H1 (cell line): Measurements from ENCODE around the gene ZNF106. TPM values are rescaled to one million over a fixed set of nuclear protein-coding genes. Genes with fewer than 3 reads are reported as not detected.
A peak's percentile ranks its signal among the peaks of the same experiment; 100 is the strongest.

Source experiments
- CTCF ChIA-PET: fragments of 300-600 bp; sonication (Branson Sonifier 250); formaldehyde crosslinking; loops from one replicate; lab custom pipeline; 2021; ENCODE audit not compliant: partially characterized antibody; lab: Charles Lee
- POLR2A ChIA-PET: fragments of 300-600 bp; sonication (Branson Sonifier 250); formaldehyde crosslinking; loops from one replicate; lab custom pipeline; 2021; ENCODE audit warnings: inconsistent platforms; ENCODE audit not compliant: partially characterized antibody; lab: Charles Lee
- DNase-seq, 2 experiments: peaks; one replicate each; pipeline versions ENCODE4 v3.0.0 to v3.0.0-alpha.2; 2010 to 2022; ENCODE audit warnings: low spot score in 2 of 2, low read depth in 1 of 2, mixed read lengths in 1 of 2
- FAIRE-seq: peaks from 2 replicates; lab custom pipeline; 2011; peaks lifted over from hg19 to GRCh38; lab: Jason Lieb, UNC
- H2AFZ ChIP-seq: 2 replicates; pipeline ENCODE4 v1.8.1; 2012; ENCODE audit warnings: low read length, inconsistent platforms
- H2AK5ac ChIP-seq: 2 replicates; pipeline ENCODE4 v1.6.1; 2013; ENCODE audit warnings: low read depth, low read length
- H2BK120ac ChIP-seq: replicated peaks from 2 replicates; pipeline ENCODE3; 2013; ENCODE audit warnings: low read depth, low read length, inconsistent platforms
- H2BK12ac ChIP-seq: 2 replicates; pipeline ENCODE4 v1.6.1; 2013; ENCODE audit warnings: low read depth, low read length
- H2BK15ac ChIP-seq: 2 replicates; pipeline ENCODE4 v1.6.1; 2013; ENCODE audit warnings: low read length
- H2BK20ac ChIP-seq: 2 replicates; pipeline ENCODE4 v1.6.1; 2013; ENCODE audit warnings: low read length
- H2BK5ac ChIP-seq: 2 replicates; pipeline ENCODE4 v1.6.1; 2013; ENCODE audit warnings: low read depth, low read length
- H3K14ac ChIP-seq: 2 replicates; pipeline ENCODE4 v1.6.1; 2013; ENCODE audit warnings: inconsistent platforms; ENCODE audit not compliant: insufficient read length
- H3K18ac ChIP-seq: 2 replicates; pipeline ENCODE4 v1.6.1; 2013; ENCODE audit warnings: low read length; ENCODE audit errors: extremely low read depth
- H3K23ac ChIP-seq: 2 replicates; pipeline ENCODE4 v1.6.1; 2013; ENCODE audit warnings: inconsistent platforms; ENCODE audit not compliant: insufficient read length
- H3K23me2 ChIP-seq: 2 replicates; pipeline ENCODE4 v1.6.1; 2013; ENCODE audit warnings: low read depth, low read length
- H3K27ac ChIP-seq: 2 replicates; pipeline ENCODE4 v1.6.1; 2011; ENCODE audit warnings: low read depth, low read length, inconsistent platforms
- H3K27me3 ChIP-seq, 4 experiments: replicated peaks in 1 of 4; 1 replicate in 1 of 4; 2 replicates in 3 of 4; pipeline versions ENCODE4 v1.6.1 to v1.8.1; 2011 to 2013; ENCODE audit warnings: low read length in 3 of 4, mild to moderate bottlenecking in 3 of 4, inconsistent platforms in 2 of 4, mixed read lengths in 2 of 4, moderate library complexity in 1 of 4; ENCODE audit not compliant: control insufficient read depth in 3 of 4, insufficient read depth in 3 of 4; ENCODE audit errors: extremely low read depth in 1 of 4
- H3K36me3 ChIP-seq, 4 experiments: 2 replicates each; pipeline versions ENCODE4 v1.6.1 to v1.8.1; 2011 to 2013; ENCODE audit warnings: mild to moderate bottlenecking in 4 of 4, low read length in 3 of 4, moderate library complexity in 2 of 4, control low read depth in 1 of 4, inconsistent platforms in 1 of 4; ENCODE audit not compliant: insufficient read depth in 4 of 4, control insufficient read depth in 2 of 4
- H3K4ac ChIP-seq: replicated peaks from 2 replicates; pipeline ENCODE3; 2013; ENCODE audit warnings: low read length, low read depth, mixed read lengths, inconsistent platforms; ENCODE audit not compliant: insufficient read length
- H3K4me1 ChIP-seq, 4 experiments: replicated peaks in 1 of 4; 1 replicate in 1 of 4; 2 replicates in 3 of 4; pipeline versions ENCODE4 v1.6.1 to v1.8.1; 2011 to 2013; ENCODE audit warnings: low read length in 3 of 4, inconsistent platforms in 2 of 4, mixed read lengths in 1 of 4; ENCODE audit not compliant: insufficient read depth in 4 of 4, control insufficient read depth in 3 of 4
- H3K4me2 ChIP-seq, 2 experiments: 2 replicates each; pipeline versions ENCODE4 v1.6.1 to v1.8.1; 2011 to 2013; ENCODE audit warnings: low read depth in 2 of 2, low read length in 2 of 2, control low read depth in 1 of 2, inconsistent platforms in 1 of 2, mild to moderate bottlenecking in 1 of 2; ENCODE audit not compliant: insufficient read depth in 1 of 2
- H3K4me3 ChIP-seq, 4 experiments: fragments of 200-600, 300-600 bp in 1 of 4; sonication (generic), shearing (Covaris generic), sonication (Bioruptor Twin) in 1 of 4; 2 replicates each; pipeline versions ENCODE4 v1.5.1 to v1.8.1; 2011 to 2016; ENCODE audit warnings: low read length in 4 of 4, low read depth in 3 of 4, control low read depth in 2 of 4, inconsistent platforms in 2 of 4, mild to moderate bottlenecking in 2 of 4, mixed read lengths in 1 of 4, moderate library complexity in 1 of 4; ENCODE audit not compliant: insufficient read depth in 2 of 4; ENCODE audit errors: extremely low read depth in 1 of 4
- H3K56ac ChIP-seq: replicated peaks from 2 replicates; pipeline ENCODE3; 2013; ENCODE audit warnings: low read depth, mild to moderate bottlenecking, mixed read lengths, low read length, inconsistent platforms; ENCODE audit not compliant: insufficient read length
- H3K79me1 ChIP-seq: 2 replicates; pipeline ENCODE4 v1.6.1; 2013; ENCODE audit warnings: low read depth, low read length, control low read depth
- H3K79me2 ChIP-seq, 2 experiments: 2 replicates each; pipeline versions ENCODE4 v1.6.1 to v1.8.1; 2012 to 2013; ENCODE audit warnings: low read length in 2 of 2, mild to moderate bottlenecking in 2 of 2, inconsistent platforms in 1 of 2; ENCODE audit not compliant: insufficient read depth in 2 of 2, control insufficient read depth in 1 of 2
- H3K9ac ChIP-seq, 4 experiments: replicated peaks in 1 of 4; 1 replicate in 1 of 4; 2 replicates in 3 of 4; pipeline versions ENCODE4 v1.6.1 to v1.8.1; 2011 to 2013; ENCODE audit warnings: low read depth in 3 of 4, low read length in 3 of 4, control low read depth in 2 of 4, mild to moderate bottlenecking in 2 of 4, moderate library complexity in 2 of 4, inconsistent platforms in 1 of 4; ENCODE audit errors: extremely low read depth in 1 of 4
- H3K9me3 ChIP-seq, 2 experiments: 2 replicates each; pipeline versions ENCODE4 v1.6.1 to v1.8.1; 2012 to 2013; ENCODE audit warnings: mild to moderate bottlenecking in 2 of 2, moderate library complexity in 2 of 2, control low read depth in 1 of 2, inconsistent platforms in 1 of 2, low read depth in 1 of 2, low read length in 1 of 2, mixed read lengths in 1 of 2; ENCODE audit not compliant: insufficient read depth in 2 of 2
- H4K20me1 ChIP-seq, 2 experiments: replicated peaks in 1 of 2; 2 replicates each; pipeline versions ENCODE3 to v1.8.1; 2011 to 2013; ENCODE audit warnings: inconsistent platforms in 2 of 2, low read length in 2 of 2, mild to moderate bottlenecking in 1 of 2; ENCODE audit not compliant: insufficient read depth in 2 of 2, control insufficient read depth in 1 of 2
- H4K5ac ChIP-seq: 2 replicates; pipeline ENCODE4 v1.6.1; 2013; ENCODE audit warnings: low read length, low read depth, mixed read lengths, inconsistent platforms; ENCODE audit not compliant: insufficient read length
- H4K8ac ChIP-seq: 2 replicates; pipeline ENCODE4 v1.8.0; 2013; ENCODE audit warnings: mild to moderate bottlenecking, moderate library complexity, low read length, inconsistent platforms; ENCODE audit not compliant: insufficient read depth; ENCODE audit errors: extremely low read depth
- H4K91ac ChIP-seq: replicated peaks from 2 replicates; pipeline ENCODE3; 2013; ENCODE audit warnings: low read length, mixed read lengths, inconsistent platforms; ENCODE audit not compliant: insufficient read length
- CTCF ChIP-seq, 3 experiments: IDR thresholded peaks; 1 replicate in 2 of 3; 2 replicates in 1 of 3; pipeline versions ENCODE4 v1.5.1 to v1.6.1; 2011; ENCODE audit warnings: low read length in 3 of 3, mild to moderate bottlenecking in 3 of 3, inconsistent platforms in 2 of 3, low read depth in 1 of 3, moderate library complexity in 1 of 3; ENCODE audit not compliant: insufficient read depth in 1 of 3; ENCODE audit errors: control extremely low read depth in 1 of 3
- KDM5A ChIP-seq: fragments of 200-600 bp; IDR thresholded peaks from 2 replicates; pipeline ENCODE4 v1.7.1; 2012; ENCODE audit warnings: mild to moderate bottlenecking, low read length, inconsistent platforms, mixed read lengths
- RAD21 ChIP-seq, 2 experiments: IDR thresholded peaks in 1 of 2; conservative IDR thresholded peaks in 1 of 2; 2 replicates each; pipeline ENCODE4 v1.6.1; 2011; ENCODE audit warnings: low read depth in 2 of 2, low read length in 2 of 2, improper control_type of control experiment in 1 of 2, inconsistent platforms in 1 of 2, mild to moderate bottlenecking in 1 of 2, moderate library complexity in 1 of 2
- RXRA ChIP-seq: IDR thresholded peaks from 2 replicates; pipeline ENCODE4 v1.6.1; 2011; ENCODE audit warnings: low read depth, mild to moderate bottlenecking, low read length, moderate library complexity; ENCODE audit not compliant: insufficient read depth
- YY1 ChIP-seq: IDR thresholded peaks from 2 replicates; pipeline ENCODE4 v1.6.1; 2011; ENCODE audit warnings: low read depth, mild to moderate bottlenecking, low read length
- WGBS, 2 experiments: shearing (Covaris generic) in 1 of 2; methylation state at CpG; one replicate each; pipeline versions ENCODE4 v1.1.6 to v1.1.7; 2013 to 2015; ENCODE audit warnings: low lambda C conversion rate in 2 of 2, mixed read lengths in 2 of 2, inconsistent platforms in 1 of 2, low coverage in 1 of 2, missing lambda C conversion rate in 1 of 2; ENCODE audit not compliant: insufficient replicate concordance in 2 of 2, insufficient coverage in 1 of 2, insufficient read length in 1 of 2; ENCODE audit errors: extremely low coverage in 1 of 2, missing lambda C conversion rate in 1 of 2; 5-methylcytosine and 5-hydroxymethylcytosine counted together
- polyA plus RNA-seq, 7 experiments: library from polyadenylated mRNA; depleted of rRNA in 3 of 7; stranded (reverse) in 5 of 7; unstranded in 2 of 7; fragments of >200 nt in 5 of 7; fragments of 200-250 nt in 2 of 7; gene quantifications; 1 replicate in 5 of 7; 2 replicates in 1 of 7; 4 replicates in 1 of 7; pipeline versions ENCODE4 v1.2.1 to v1.2.3, GENCODE V29; 2011 to 2013; ENCODE audit warnings: missing spikeins in 2 of 7, mixed read lengths in 2 of 7
- total RNA-seq: library from RNA; stranded (reverse); fragmentation: NEBNext Ultra II Directional; extraction: Animal tissue kit (Norgen Biotek cat#: 25700); gene quantifications from 2 replicates; pipeline ENCODE4 v1.2.1, GENCODE V29; 2021

The ZNF106 gene
- total and polyA plus RNA-seq, 2 of the 8 experiments (the other 6 are each of a cell fraction or from before 2014, with no cell fraction given) = 18.2 to 62.0 TPM

DNA sequence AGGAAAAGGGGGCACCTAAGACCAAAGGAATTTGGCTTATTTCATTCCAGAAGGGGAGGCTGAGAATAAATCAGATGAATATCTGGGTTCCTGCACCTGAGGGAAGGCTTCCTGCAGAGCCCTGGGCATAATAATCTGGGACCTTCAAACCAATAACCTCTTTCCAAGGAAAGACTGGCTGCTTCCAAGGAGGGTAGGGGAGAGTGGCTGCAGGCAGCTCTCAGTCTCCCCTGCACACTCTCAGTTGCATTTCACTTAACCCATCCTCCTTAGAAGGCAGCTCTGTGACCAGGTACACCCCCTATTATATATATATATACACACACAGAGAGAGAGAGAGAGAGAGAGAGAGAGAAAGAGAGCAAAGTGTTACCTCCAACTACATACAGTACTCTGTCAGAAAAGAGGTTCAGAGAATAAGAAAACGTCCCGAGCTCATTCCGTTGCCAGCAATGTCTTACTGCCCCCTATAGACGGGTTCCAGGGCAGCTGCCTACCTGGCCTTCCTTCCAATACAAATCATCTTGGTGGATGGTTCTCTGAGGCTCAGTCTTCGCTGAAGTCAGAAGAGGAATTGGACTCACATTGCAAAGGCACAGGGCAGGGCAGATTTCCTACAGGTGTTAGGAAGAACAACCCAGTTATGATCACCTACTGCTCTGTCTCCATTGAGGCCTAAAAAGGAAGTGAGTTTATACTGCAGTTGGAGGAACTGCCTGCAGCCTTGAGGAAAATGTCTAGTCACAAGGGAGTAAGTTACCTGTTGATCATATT is 105.5 kb downstream of the ZNF106 start:
- Histone ChIP-seq H3K14ac (no peak overlapping the region), H3K4ac (no peak overlapping the region), H3K79me2 (no peaks in the 10 kb centered on the region), H3K27ac (no peak overlapping the region), H3K9me3 (no peaks in the 10 kb centered on the region), H2BK5ac (peak overlapping the region; percentile 5; the same call in 1 of the 2 replicates), H2BK15ac (no peak overlapping the region; the same call in 1 of the 2 replicates), H4K91ac (peak overlapping the region; percentile 51), H2BK12ac (peak overlapping the region; percentile 44; the same call in 1 of the 2 replicates), H3K4me3 (no peak overlapping the region), H3K18ac (peak overlapping the region; percentile 1; the same call in 1 of the 2 replicates), H4K5ac (no peak overlapping the region), H3K79me1 (no peaks in the 10 kb centered on the region), H3K23ac (no peak overlapping the region), H3K9ac (no peak overlapping the region), H2BK120ac (peak overlapping the region; percentile 0), H4K20me1 (no peaks in the 10 kb centered on the region), H3K36me3 (no peaks in the 10 kb centered on the region), H2AK5ac (no peak overlapping the region), H3K56ac (no peak overlapping the region), H3K4me2 (peak overlapping the region in 1 of 2 experiments; percentile 55; a peak in 2 of 4 replicates), H4K8ac (no peak overlapping the region), H3K23me2 (no peaks in the 10 kb centered on the region), H3K4me1 (peaks cover 0 to 12% (median 4%) of the 10 kb centered on the region in 4 experiments; a peak in 5 of 7 replicates), H3K27me3 (no peaks in the 10 kb centered on the region), H2AFZ (peak overlapping the region; percentile 86), H2BK20ac (no peak overlapping the region)
- WGBS, 2 experiments = 20% methylated on average over 5 of the region's 5 CpGs; no CpG with 5 or more reads in 1 of the 2 experiments
- CTCF ChIA-PET = interaction anchor here (0.6 to 5.7 kb wide), 60 partner anchors 8 to 484 kb away, joined by 3 to 34 read pairs (median 4); partner anchors contain the start of genes GANC, PLA2G4F, TMEM87A and VPS39
- POLR2A ChIA-PET = interaction anchor here (0.6 to 2.6 kb wide), 8 partner anchors 21 to 234 kb away, joined by 3 to 10 read pairs (median 3); partner anchors contain the start of genes GANC, TMEM87A and ZNF106
- DNase-seq = peak; percentile 47 to 76
- peak; percentile 25; the same call in 1 of the 2 replicates for TF ChIP-seq YY1
- peak; percentile 92 to 93 for TF ChIP-seq RAD21 (IDR thresholded peaks at IDR 0.05 in 1 of 2, conservative IDR thresholded peaks at IDR 0.05 in 1 of 2; ENCODE audit: low read depth in 2 of 2, low read length in 2 of 2)
- no peak for TF ChIP-seq RXRA
- peak; percentile 75 to 95 (median 80) for TF ChIP-seq CTCF (IDR thresholded peaks at IDR 0.05; ENCODE audit: control extremely low read depth in 1 of 3, insufficient read depth in 1 of 3, low read depth in 1 of 3, low read length in 3 of 3)
- no peak for TF ChIP-seq KDM5A
- FAIRE-seq = peak; percentile 62
